Sigmoid colon (tissue), 7 donors: Measurements from ENCODE around the gene ZNF2. TPM values are rescaled to one million over a fixed set of nuclear protein-coding genes. Genes with fewer than 3 reads are reported as not detected.
A peak's percentile ranks its signal among the peaks of the same experiment; 100 is the strongest.

Experiments used
- DNase-seq: peaks from one replicate; pipeline ENCODE4 v3.0.0-alpha.2; 2019
- H3K27ac ChIP-seq, 4 donors: fragments of 200-600 bp; sonication (generic); one replicate each; pipeline ENCODE4 v1.5.1; 2016 to 2019; ENCODE audit warnings: mild to moderate bottlenecking in 1 of 4
- H3K27me3 ChIP-seq, 3 donors: fragments of 200-600 bp; sonication (generic); one replicate each; pipeline ENCODE4 v1.5.1; 2019; ENCODE audit warnings: mild to moderate bottlenecking in 1 of 3
- H3K36me3 ChIP-seq, 4 donors: fragments of 200-600 bp; sonication (generic); one replicate each; pipeline ENCODE4 v1.5.1; 2016 to 2019
- H3K4me1 ChIP-seq, 4 donors: fragments of 200-600 bp; sonication (generic); one replicate each; pipeline ENCODE4 v1.5.1; 2017 to 2019
- H3K4me3 ChIP-seq, 4 donors: fragments of 200-600 bp; sonication (generic); one replicate each; pipeline ENCODE4 v1.5.1; 2017 to 2019; ENCODE audit warnings: mild to moderate bottlenecking in 2 of 4, moderate library complexity in 1 of 4
- H3K9me3 ChIP-seq, 4 donors: fragments of 200-600 bp in 3 of 4; sonication (generic) in 3 of 4; one replicate each; pipeline versions ENCODE4 v1.5.1 to v1.6.1; 2013 to 2019
- CTCF ChIP-seq, 4 experiments: fragments of 450-650 bp in 3 of 4; fragments of 200-600 bp in 1 of 4; IDR thresholded peaks; one replicate each; pipeline ENCODE4 v1.5.1; 2016 to 2019; ENCODE audit warnings: antibody characterized with exemption in 4 of 4, mild to moderate bottlenecking in 3 of 4, moderate library complexity in 2 of 4
- EP300 ChIP-seq, 4 donors: sonication (generic); formaldehyde crosslinking; IDR thresholded peaks; one replicate each; pipeline ENCODE4 v1.6.1; 2017; ENCODE audit warnings: antibody characterized with exemption in 4 of 4
- POLR2A ChIP-seq, 2 donors: fragments of 450-650 bp; IDR thresholded peaks; one replicate each; pipeline ENCODE4 v1.6.1; 2016; ENCODE audit warnings: antibody characterized with exemption in 2 of 2, mild to moderate bottlenecking in 2 of 2, moderate library complexity in 2 of 2
- POLR2AphosphoS5 ChIP-seq, 4 donors: sonication (generic); formaldehyde crosslinking; IDR thresholded peaks; one replicate each; pipeline ENCODE4 v1.6.1; 2017; ENCODE audit warnings: antibody characterized with exemption in 4 of 4
- WGBS, 2 donors: extraction: QIAGEN DNeasy Blood & Tissue Kit; methylation state at CpG; one replicate each; pipeline ENCODE4 v1.1.7; 2013; 5-methylcytosine and 5-hydroxymethylcytosine counted together
- intact Hi-C: fragments of 100-400 bp; cut with DNase I; formaldehyde crosslinking; loops from one replicate; pipeline ENCODE4 v1.15.1; 2023
- polyA plus RNA-seq, 3 donors: library from polyadenylated mRNA; stranded (reverse); fragments of 200-250 nt; gene quantifications; one replicate each; pipeline ENCODE4 v1.2.3, GENCODE V29; 2013
- total RNA-seq, 4 donors: library from RNA; depleted of rRNA; stranded (reverse); fragments of >200 nt; gene quantifications; one replicate each; pipeline ENCODE4 v1.1.0, GENCODE V29; 2016
- donor health status: healthy with polysubstance abuse.
- donor health status: Bipolar disorder and iron deficiency.
- donor health status: healthy.

ZNF2 gene
- total and polyA plus RNA-seq, 7 donors: 1.6 to 5.8 (median 2.8) TPM; not detected in 1

GRCh38 chr2:95225658-95226057, 60.0 kb downstream of the ZNF2 start:
- no peak overlapping the region for H3K4me3 ChIP-seq
- DNase-seq: no peak
- H3K4me1 ChIP-seq: no peaks in the 10 kb centered on the region
- H3K27me3 ChIP-seq: no peaks in the 10 kb centered on the region
- intact Hi-C loops: no loop called here
- H3K9me3 ChIP-seq: peaks cover 0 to 20% (median 13%) of the 10 kb centered on the region in 4 donors
- TF ChIP-seq EP300 (IDR thresholded peaks at IDR 0.05) (no peak), CTCF (IDR thresholded peaks at IDR 0.05) (no peak), POLR2AphosphoS5 (IDR thresholded peaks at IDR 0.05) (no peak)
- H3K27ac ChIP-seq: no peak overlapping the region
- peaks cover 0 to 25% (median 0%) of the 10 kb centered on the region in 4 donors for H3K36me3 ChIP-seq

- Histone ChIP-seq H3K27ac (no peak overlapping the region), H3K27me3 (no peaks in the 10 kb centered on the region), H3K36me3 (no peaks in the 10 kb centered on the region), H3K9me3 (peaks cover 0 to 17% (median 5%) of the 10 kb centered on the region in 4 donors), H3K4me1 (no peaks in the 10 kb centered on the region), H3K4me3 (no peak overlapping the region)
- TF ChIP-seq EP300 (IDR thresholded peaks at IDR 0.05) (no peak), CTCF (IDR thresholded peaks at IDR 0.05) (peak in 2 of 4 experiments; percentile 27), POLR2A (IDR thresholded peaks at IDR 0.05) (no peak)
- 39 to 53% methylated on average over 3 of the region's 3 CpGs for WGBS, 2 donors
- intact Hi-C loops: no loop called here
- no peak for DNase-seq
These were observed 66.1 kb downstream of the ZNF2 start for GRCh38 chr2:95231723-95232122.

GRCh38 chr2:95232232-95232631, 66.6 kb downstream of the ZNF2 start:
- intact Hi-C loops: no loop called here
- Histone ChIP-seq H3K9me3 (peaks cover 0 to 17% (median 4%) of the 10 kb centered on the region in 4 donors), H3K27me3 (no peaks in the 10 kb centered on the region), H3K4me1 (no peaks in the 10 kb centered on the region), H3K36me3 (no peaks in the 10 kb centered on the region), H3K4me3 (no peak overlapping the region), H3K27ac (no peak overlapping the region)
- no peak for TF ChIP-seq POLR2AphosphoS5 (IDR thresholded peaks at IDR 0.05)
- no peak for TF ChIP-seq EP300 (IDR thresholded peaks at IDR 0.05)
- TF ChIP-seq CTCF (IDR thresholded peaks at IDR 0.05): no peak
- no peak for TF ChIP-seq POLR2A (IDR thresholded peaks at IDR 0.05)
- WGBS, 2 donors: 84 to 90% methylated on average over 1 of the region's 1 CpG
- DNase-seq: no peak

Other genes starting within 250 kb of the ZNF2 start
- gene MAL, start 140.1 kb upstream of the ZNF2 start, total RNA-seq: 10 to 100 TPM in 3 of 4 donors, 1 to 10 TPM in 1; 7.6 to 28.9 (median 15.9) TPM
- 1 to 10 TPM in 2 of 3 donors, under 1 TPM in 1; 0.69 to 8.4 (median 7.4) TPM for gene MAL, start 140.1 kb upstream of the ZNF2 start, polyA plus RNA-seq
- 10 to 100 TPM; 43.5 to 77.3 (median 48.3) TPM for gene MRPS5, start 44.0 kb upstream of the ZNF2 start, total RNA-seq
- 10 to 100 TPM; 55.9 to 78.3 (median 70.3) TPM for gene MRPS5, start 44.0 kb upstream of the ZNF2 start, polyA plus RNA-seq
- gene ZNF514, start 6.0 kb upstream of the ZNF2 start, total RNA-seq: 10 to 100 TPM; 12.0 to 29.4 (median 16.5) TPM
- gene ZNF514, start 6.0 kb upstream of the ZNF2 start, polyA plus RNA-seq: 1 to 10 TPM; 4.8 to 8.6 (median 6.9) TPM
- gene ZNF892, start 41.7 kb downstream of the ZNF2 start, total RNA-seq: 1 to 10 TPM; 6.4 to 9.9 (median 8.6) TPM
- under 1 TPM in 1 of 3 donors, not detected in 2; 0.86 TPM for gene ZNF892, start 41.7 kb downstream of the ZNF2 start, polyA plus RNA-seq
- gene PROM2, start 108.6 kb downstream of the ZNF2 start, total RNA-seq: 1 to 10 TPM; 1.1 to 6.1 (median 1.9) TPM
- 10 to 100 TPM in 1 of 3 donors, 1 to 10 TPM in 2; 2.4 to 24.9 (median 2.5) TPM for gene PROM2, start 108.6 kb downstream of the ZNF2 start, polyA plus RNA-seq
- 10 to 100 TPM; 11.8 to 23.8 (median 12.1) TPM for gene KCNIP3, start 131.5 kb downstream of the ZNF2 start, total RNA-seq
- gene KCNIP3, start 131.5 kb downstream of the ZNF2 start, polyA plus RNA-seq: 1 to 10 TPM; 1.8 to 1.9 (median 1.8) TPM
- 10 to 100 TPM in 3 of 4 donors, 1 to 10 TPM in 1; 8.9 to 19.4 (median 11.8) TPM for gene FAHD2A, start 236.9 kb downstream of the ZNF2 start, total RNA-seq
- gene FAHD2A, start 236.9 kb downstream of the ZNF2 start, polyA plus RNA-seq: 10 to 100 TPM; 19.7 to 30.5 (median 27.0) TPM